A549 (cell line): ENCODE results near the gene NFATC2. TPM values are rescaled to one million over a fixed set of nuclear protein-coding genes. Genes with fewer than 3 reads are reported as not detected.

Source experiments
- ATAC-seq, 2 experiments: fragments of 200-7000 bp in 1 of 2; fragments of >200 bp in 1 of 2; cut with Nextera tagmentation in 1 of 2; cut with Tn5 transposase in 1 of 2; 3 replicates each; pipeline versions ENCODE4 v1.8.0 to v1.9.1; 2018 to 2020; ENCODE audit warnings: mild to moderate bottlenecking in 1 of 2, moderate library complexity in 1 of 2
- CTCF ChIA-PET: fragments of 300-600 bp; sonication (Branson Sonifier 250); formaldehyde crosslinking; extraction: SDS; loops from one replicate; lab custom pipeline; 2021; ENCODE audit warnings: antibody characterized with exemption, inconsistent platforms; lab: Yijun Ruan, JAX
- POLR2A ChIA-PET: fragments of 350-600 bp; formaldehyde crosslinking; extraction: SDS; loops from one replicate; lab custom pipeline; 2021; ENCODE audit warnings: antibody characterized with exemption, inconsistent platforms; lab: Yijun Ruan, JAX
- DNase-seq, 2 experiments: peaks; one replicate each; pipeline versions ENCODE4 v3.0.0 to v3.0.0-alpha.2; 2011 to 2016; ENCODE audit warnings: low read depth in 1 of 2, low spot score in 1 of 2
- FAIRE-seq: peaks from 2 replicates; lab custom pipeline; 2011; peaks lifted over from hg19 to GRCh38; lab: Jason Lieb, UNC
- H3K27ac ChIP-seq, 2 experiments: fragments of >200 bp; sonication (Bioruptor Twin); formaldehyde crosslinking; 3 replicates each; pipeline ENCODE4 v1.5.1; 2016 to 2017
- H3K4me1 ChIP-seq: fragments of >200 bp; sonication (Bioruptor Twin); formaldehyde crosslinking; 3 replicates; pipeline ENCODE4 v1.6.1; 2016
- H3K4me2 ChIP-seq: fragments of >200 bp; sonication (Bioruptor Twin); formaldehyde crosslinking; 3 replicates; pipeline ENCODE4 v1.6.1; 2016
- H3K4me3 ChIP-seq: fragments of >200 bp; sonication (Bioruptor Twin); formaldehyde crosslinking; 3 replicates; pipeline ENCODE4 v1.5.1; 2016
- H3K9me3 ChIP-seq: fragments of >200 bp; sonication (Bioruptor Twin); formaldehyde crosslinking; 3 replicates; pipeline ENCODE4 v1.6.1; 2016
- BHLHE40 ChIP-seq: IDR thresholded peaks from 2 replicates; pipeline ENCODE4 v1.6.1; 2012; ENCODE audit warnings: low read depth, low read length, inconsistent platforms
- CBX2 ChIP-seq: fragments of 200-600 bp; sonication (generic); IDR thresholded peaks from 2 replicates; pipeline ENCODE4 v1.6.1; 2016; ENCODE audit warnings: low read depth, mild to moderate bottlenecking, borderline replicate concordance
- CEBPB ChIP-seq, 2 experiments: fragments of >200 bp in 1 of 2; sonication (Bioruptor Twin) in 1 of 2; formaldehyde crosslinking in 1 of 2; IDR thresholded peaks; 2 replicates each; pipeline ENCODE4 v1.6.1; 2012 to 2016
- CHD2 ChIP-seq: fragments of 150-350 bp; IDR thresholded peaks from 2 replicates; pipeline ENCODE4 v1.6.1; 2014; ENCODE audit warnings: low read length; ENCODE audit not compliant: partially characterized antibody
- CHD4 ChIP-seq: fragments of 200-600 bp; sonication (generic); IDR thresholded peaks from 2 replicates; pipeline ENCODE4 v1.6.1; 2016; ENCODE audit warnings: antibody characterized with exemption, mild to moderate bottlenecking, borderline replicate concordance
- E2F6 ChIP-seq: IDR thresholded peaks from 2 replicates; pipeline ENCODE4 v1.6.1; 2012; ENCODE audit warnings: low read depth, borderline replicate concordance
- EHF ChIP-seq: fragments of 250-450 bp; sonication (Bioruptor Pico); IDR thresholded peaks from 2 replicates; pipeline ENCODE4 v1.5.0; 2020; ENCODE audit warnings: mild to moderate bottlenecking
- EHMT2 ChIP-seq: fragments of 200-600 bp; sonication (generic); IDR thresholded peaks from 2 replicates; pipeline ENCODE4 v1.6.1; 2016; ENCODE audit warnings: antibody characterized with exemption, low read depth, mild to moderate bottlenecking, moderate library complexity
- FOSL2 ChIP-seq, 2 experiments: fragments of 450-650 bp in 1 of 2; fragments of >200 bp in 1 of 2; sonication (Bioruptor Twin) in 1 of 2; formaldehyde crosslinking; IDR thresholded peaks; 2 replicates each; pipeline versions ENCODE4 v1.5.0 to v1.6.1; 2016 to 2020; ENCODE audit warnings: mild to moderate bottlenecking in 1 of 2, moderate library complexity in 1 of 2
- HEYL ChIP-seq: fragments of 250-450 bp; sonication (Bioruptor Pico); IDR thresholded peaks from 2 replicates; pipeline ENCODE4 v1.8.0; 2021; ENCODE audit warnings: mild to moderate bottlenecking, moderate library complexity
- HOXB5 ChIP-seq: fragments of 250-450 bp; sonication (Bioruptor Pico); IDR thresholded peaks from 2 replicates; pipeline ENCODE4 v1.5.0; 2020; ENCODE audit warnings: mild to moderate bottlenecking, moderate library complexity
- JUNB ChIP-seq: fragments of >200 bp; sonication (Bioruptor Twin); formaldehyde crosslinking; IDR thresholded peaks from 2 replicates; pipeline ENCODE4 v1.6.1; 2016
- MAFK ChIP-seq: fragments of 450-650 bp; IDR thresholded peaks from 2 replicates; pipeline ENCODE4 v1.6.1; 2014; ENCODE audit not compliant: partially characterized antibody
- MYC ChIP-seq: IDR thresholded peaks from 2 replicates; pipeline ENCODE4 v1.6.1; 2012; ENCODE audit warnings: mild to moderate bottlenecking, inconsistent platforms, low read length, improper control_type of control experiment, borderline replicate concordance
- POLR2A ChIP-seq: IDR thresholded peaks from 2 replicates; pipeline ENCODE4 v1.6.1; 2012; ENCODE audit warnings: mild to moderate bottlenecking, low read length
- RARB ChIP-seq: fragments of 250-450 bp; sonication (Bioruptor Pico); IDR thresholded peaks from 2 replicates; pipeline ENCODE4 v1.8.0; 2021; ENCODE audit warnings: mild to moderate bottlenecking, moderate library complexity
- RFX5 ChIP-seq: fragments of 450-650 bp; IDR thresholded peaks from 2 replicates; pipeline ENCODE4 v1.7.1; 2014; ENCODE audit warnings: antibody characterized with exemption, mild to moderate bottlenecking, moderate library complexity
- ZC3H11A ChIP-seq: fragments of 450-650 bp; IDR thresholded peaks from 2 replicates; pipeline ENCODE4 v1.6.1; 2014; ENCODE audit warnings: antibody characterized with exemption, mild to moderate bottlenecking
- ZSCAN20 ChIP-seq: fragments of 250-450 bp; sonication (Bioruptor Pico); IDR thresholded peaks from 2 replicates; pipeline ENCODE4 v1.8.0; 2022; ENCODE audit warnings: mild to moderate bottlenecking, moderate library complexity
- WGBS: methylation state at CpG from one replicate; pipeline ENCODE4 v1.1.6; 2017; ENCODE audit errors: missing lambda C conversion rate; 5-methylcytosine and 5-hydroxymethylcytosine counted together
- polyA plus RNA-seq, 4 experiments: library from polyadenylated mRNA; depleted of rRNA in 3 of 4; stranded (reverse); fragments of >200 nt; fragmentation: RNase III in 1 of 4; extraction: RNeasy Plus Mini Kit Qiagen cat#74134 plus additional on column Dnase treatment in 1 of 4; gene quantifications; 2 replicates in 3 of 4; 3 replicates in 1 of 4; pipeline ENCODE4 v1.2.3, GENCODE V29; 2011 to 2017
- TF ChIP-seq, protein P1 (sequence below): fragments of 250-450 bp; sonication (Bioruptor Pico); IDR thresholded peaks from 2 replicates; pipeline ENCODE4 v1.5.0; 2021; ENCODE audit warnings: mild to moderate bottlenecking, moderate library complexity, borderline replicate concordance
- TF ChIP-seq, protein P2 (sequence below): fragments of 150-350 bp; IDR thresholded peaks from 2 replicates; pipeline ENCODE4 v1.6.1; 2014; ENCODE audit warnings: low read depth, mild to moderate bottlenecking, low read length
- TF ChIP-seq, protein P3 (sequence below): fragments of 200-600 bp; sonication (generic); IDR thresholded peaks from 2 replicates; pipeline ENCODE4 v1.6.1; 2016; ENCODE audit warnings: antibody characterized with exemption, mild to moderate bottlenecking, moderate library complexity
- TF ChIP-seq, protein P4 (sequence below): fragments of >200 bp; sonication (Bioruptor Twin); formaldehyde crosslinking; IDR thresholded peaks from 2 replicates; pipeline ENCODE4 v1.6.1; 2016
- TF ChIP-seq, protein P5 (sequence below): fragments of >200 bp; sonication (Bioruptor Twin); formaldehyde crosslinking; IDR thresholded peaks from 3 replicates; pipeline ENCODE4 v1.6.1; 2016
- TF ChIP-seq, protein P6 (sequence below): fragments of >200 bp; sonication (Bioruptor Twin); formaldehyde crosslinking; IDR thresholded peaks from 3 replicates; pipeline ENCODE4 v1.5.1; 2016

Gene NFATC2
- polyA plus RNA-seq, 2 of the 4 experiments (the other 2 are of a cell fraction), result 0.75 to 1.6 TPM

DNA sequence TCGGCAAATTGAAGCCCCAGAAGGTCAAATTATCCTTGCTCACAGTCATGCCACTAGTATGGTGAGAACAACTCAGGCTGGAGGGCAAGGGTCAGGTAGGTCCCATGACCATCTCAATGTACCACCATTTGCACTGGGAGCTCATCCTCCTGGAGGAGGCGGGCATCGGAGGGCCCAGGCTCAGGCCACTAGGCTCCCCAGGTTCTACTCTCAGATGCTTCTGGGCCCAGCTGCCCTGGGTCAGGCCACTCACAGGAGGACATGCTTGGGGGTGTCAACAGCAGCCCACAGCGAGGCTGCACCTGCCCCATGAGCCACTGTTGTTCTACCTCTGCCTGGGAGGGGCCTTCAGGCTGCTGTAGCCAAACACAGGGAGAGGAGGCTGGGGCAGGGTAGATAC lies 39.1 kb downstream of the NFATC2 start:
- ATAC-seq, result no peak
- ChIA-PET CTCF (interaction anchor here (1.5 kb wide), 1 partner anchor 13 kb away, joined by 3 read pairs; no protein-coding TSS in a partner anchor), POLR2A (no interaction called here)
- H3K9me3 ChIP-seq, result no peaks in the 10 kb centered on the region
- TF ChIP-seq, protein P1, sequence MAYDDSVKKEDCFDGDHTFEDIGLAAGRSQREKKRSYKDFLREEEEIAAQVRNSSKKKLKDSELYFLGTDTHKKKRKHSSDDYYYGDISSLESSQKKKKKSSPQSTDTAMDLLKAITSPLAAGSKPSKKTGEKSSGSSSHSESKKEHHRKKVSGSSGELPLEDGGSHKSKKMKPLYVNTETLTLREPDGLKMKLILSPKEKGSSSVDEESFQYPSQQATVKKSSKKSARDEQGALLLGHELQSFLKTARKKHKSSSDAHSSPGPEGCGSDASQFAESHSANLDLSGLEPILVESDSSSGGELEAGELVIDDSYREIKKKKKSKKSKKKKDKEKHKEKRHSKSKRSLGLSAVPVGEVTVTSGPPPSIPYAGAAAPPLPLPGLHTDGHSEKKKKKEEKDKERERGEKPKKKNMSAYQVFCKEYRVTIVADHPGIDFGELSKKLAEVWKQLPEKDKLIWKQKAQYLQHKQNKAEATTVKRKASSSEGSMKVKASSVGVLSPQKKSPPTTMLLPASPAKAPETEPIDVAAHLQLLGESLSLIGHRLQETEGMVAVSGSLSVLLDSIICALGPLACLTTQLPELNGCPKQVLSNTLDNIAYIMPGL (CRISPR knock-in tag), result no peak
- TF ChIP-seq, protein P2, sequence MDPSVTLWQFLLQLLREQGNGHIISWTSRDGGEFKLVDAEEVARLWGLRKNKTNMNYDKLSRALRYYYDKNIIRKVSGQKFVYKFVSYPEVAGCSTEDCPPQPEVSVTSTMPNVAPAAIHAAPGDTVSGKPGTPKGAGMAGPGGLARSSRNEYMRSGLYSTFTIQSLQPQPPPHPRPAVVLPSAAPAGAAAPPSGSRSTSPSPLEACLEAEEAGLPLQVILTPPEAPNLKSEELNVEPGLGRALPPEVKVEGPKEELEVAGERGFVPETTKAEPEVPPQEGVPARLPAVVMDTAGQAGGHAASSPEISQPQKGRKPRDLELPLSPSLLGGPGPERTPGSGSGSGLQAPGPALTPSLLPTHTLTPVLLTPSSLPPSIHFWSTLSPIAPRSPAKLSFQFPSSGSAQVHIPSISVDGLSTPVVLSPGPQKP, result no peak
- TF ChIP-seq POLR2A, result no peak
- no peak for TF ChIP-seq E2F6
- no peak for TF ChIP-seq RARB (CRISPR knock-in tag)
- TF ChIP-seq, protein P3, sequence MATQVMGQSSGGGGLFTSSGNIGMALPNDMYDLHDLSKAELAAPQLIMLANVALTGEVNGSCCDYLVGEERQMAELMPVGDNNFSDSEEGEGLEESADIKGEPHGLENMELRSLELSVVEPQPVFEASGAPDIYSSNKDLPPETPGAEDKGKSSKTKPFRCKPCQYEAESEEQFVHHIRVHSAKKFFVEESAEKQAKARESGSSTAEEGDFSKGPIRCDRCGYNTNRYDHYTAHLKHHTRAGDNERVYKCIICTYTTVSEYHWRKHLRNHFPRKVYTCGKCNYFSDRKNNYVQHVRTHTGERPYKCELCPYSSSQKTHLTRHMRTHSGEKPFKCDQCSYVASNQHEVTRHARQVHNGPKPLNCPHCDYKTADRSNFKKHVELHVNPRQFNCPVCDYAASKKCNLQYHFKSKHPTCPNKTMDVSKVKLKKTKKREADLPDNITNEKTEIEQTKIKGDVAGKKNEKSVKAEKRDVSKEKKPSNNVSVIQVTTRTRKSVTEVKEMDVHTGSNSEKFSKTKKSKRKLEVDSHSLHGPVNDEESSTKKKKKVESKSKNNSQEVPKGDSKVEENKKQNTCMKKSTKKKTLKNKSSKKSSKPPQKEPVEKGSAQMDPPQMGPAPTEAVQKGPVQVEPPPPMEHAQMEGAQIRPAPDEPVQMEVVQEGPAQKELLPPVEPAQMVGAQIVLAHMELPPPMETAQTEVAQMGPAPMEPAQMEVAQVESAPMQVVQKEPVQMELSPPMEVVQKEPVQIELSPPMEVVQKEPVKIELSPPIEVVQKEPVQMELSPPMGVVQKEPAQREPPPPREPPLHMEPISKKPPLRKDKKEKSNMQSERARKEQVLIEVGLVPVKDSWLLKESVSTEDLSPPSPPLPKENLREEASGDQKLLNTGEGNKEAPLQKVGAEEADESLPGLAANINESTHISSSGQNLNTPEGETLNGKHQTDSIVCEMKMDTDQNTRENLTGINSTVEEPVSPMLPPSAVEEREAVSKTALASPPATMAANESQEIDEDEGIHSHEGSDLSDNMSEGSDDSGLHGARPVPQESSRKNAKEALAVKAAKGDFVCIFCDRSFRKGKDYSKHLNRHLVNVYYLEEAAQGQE, result no peak
- no peak for TF ChIP-seq CBX2
- TF ChIP-seq HOXB5 (CRISPR knock-in tag), result no peak
- TF ChIP-seq ZC3H11A, result no peak
- TF ChIP-seq BHLHE40, result no peak
- TF ChIP-seq JUNB, result no peak
- TF ChIP-seq FOSL2 (IDR thresholded peaks at IDR 0.05), result no peak
- TF ChIP-seq FOSL2 (CRISPR knock-in tag; IDR thresholded peaks at IDR 0.05), result no peak
- TF ChIP-seq, protein P4, sequence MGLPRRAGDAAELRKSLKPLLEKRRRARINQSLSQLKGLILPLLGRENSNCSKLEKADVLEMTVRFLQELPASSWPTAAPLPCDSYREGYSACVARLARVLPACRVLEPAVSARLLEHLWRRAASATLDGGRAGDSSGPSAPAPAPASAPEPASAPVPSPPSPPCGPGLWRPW, result no peak
- TF ChIP-seq MYC, result no peak
- no peak overlapping the region for H3K4me2 ChIP-seq
- peaks cover 6% of the 10 kb centered on the region; the same call in 2 of the 3 replicates for H3K4me1 ChIP-seq
- H3K4me3 ChIP-seq, result no peak overlapping the region
- 91% methylated on average over 3 of the region's 4 CpGs for WGBS
- DNase-seq, result no peak
- FAIRE-seq, result no peak
- H3K27ac ChIP-seq, result no peak overlapping the region

DNA sequence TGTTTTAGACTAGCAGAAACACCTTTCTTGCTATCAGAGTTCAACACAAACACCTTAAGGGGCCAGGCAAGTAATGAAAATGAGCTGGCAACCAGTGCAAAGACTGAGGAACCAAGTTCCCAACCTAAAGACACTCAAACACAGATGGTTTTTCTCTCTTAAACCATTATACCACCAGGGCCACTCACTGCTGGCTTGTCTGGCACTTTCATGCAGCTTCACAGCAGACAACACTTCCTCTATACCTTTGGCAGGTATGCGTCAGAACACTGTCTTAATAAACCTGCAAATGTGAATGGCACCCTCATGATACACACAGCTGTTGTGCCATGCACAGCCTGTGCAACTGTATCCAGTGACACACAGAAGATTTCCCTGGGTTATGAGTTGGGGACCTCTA lies 41.6 kb downstream of the NFATC2 start:
- Histone ChIP-seq H3K4me3 (no peak overlapping the region), H3K9me3 (no peaks in the 10 kb centered on the region), H3K4me2 (no peak overlapping the region), H3K27ac (no peak overlapping the region), H3K4me1 (peaks cover 6% of the 10 kb centered on the region; the same call in 2 of the 3 replicates)
- ATAC-seq (peak; percentile 31; a peak in 4 of 6 replicates), DNase-seq (no peak), FAIRE-seq (no peak)
- CTCF ChIA-PET, result interaction anchor here (0.5 to 1.3 kb wide), 5 partner anchors 9 to 521 kb away, joined by 3 read pairs; no protein-coding TSS in a partner anchor
- TF ChIP-seq, protein P5, sequence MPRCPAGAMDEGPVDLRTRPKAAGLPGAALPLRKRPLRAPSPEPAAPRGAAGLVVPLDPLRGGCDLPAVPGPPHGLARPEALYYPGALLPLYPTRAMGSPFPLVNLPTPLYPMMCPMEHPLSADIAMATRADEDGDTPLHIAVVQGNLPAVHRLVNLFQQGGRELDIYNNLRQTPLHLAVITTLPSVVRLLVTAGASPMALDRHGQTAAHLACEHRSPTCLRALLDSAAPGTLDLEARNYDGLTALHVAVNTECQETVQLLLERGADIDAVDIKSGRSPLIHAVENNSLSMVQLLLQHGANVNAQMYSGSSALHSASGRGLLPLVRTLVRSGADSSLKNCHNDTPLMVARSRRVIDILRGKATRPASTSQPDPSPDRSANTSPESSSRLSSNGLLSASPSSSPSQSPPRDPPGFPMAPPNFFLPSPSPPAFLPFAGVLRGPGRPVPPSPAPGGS, result no peak
- TF ChIP-seq MAFK (no peak), EHF (CRISPR knock-in tag) (no peak), CHD2 (no peak), CEBPB (IDR thresholded peaks at IDR 0.05) (no peak), CHD4 (no peak), HEYL (CRISPR knock-in tag) (no peak), RFX5 (no peak), ZSCAN20 (CRISPR knock-in tag) (no peak), EHMT2 (no peak)
- TF ChIP-seq, protein P6, sequence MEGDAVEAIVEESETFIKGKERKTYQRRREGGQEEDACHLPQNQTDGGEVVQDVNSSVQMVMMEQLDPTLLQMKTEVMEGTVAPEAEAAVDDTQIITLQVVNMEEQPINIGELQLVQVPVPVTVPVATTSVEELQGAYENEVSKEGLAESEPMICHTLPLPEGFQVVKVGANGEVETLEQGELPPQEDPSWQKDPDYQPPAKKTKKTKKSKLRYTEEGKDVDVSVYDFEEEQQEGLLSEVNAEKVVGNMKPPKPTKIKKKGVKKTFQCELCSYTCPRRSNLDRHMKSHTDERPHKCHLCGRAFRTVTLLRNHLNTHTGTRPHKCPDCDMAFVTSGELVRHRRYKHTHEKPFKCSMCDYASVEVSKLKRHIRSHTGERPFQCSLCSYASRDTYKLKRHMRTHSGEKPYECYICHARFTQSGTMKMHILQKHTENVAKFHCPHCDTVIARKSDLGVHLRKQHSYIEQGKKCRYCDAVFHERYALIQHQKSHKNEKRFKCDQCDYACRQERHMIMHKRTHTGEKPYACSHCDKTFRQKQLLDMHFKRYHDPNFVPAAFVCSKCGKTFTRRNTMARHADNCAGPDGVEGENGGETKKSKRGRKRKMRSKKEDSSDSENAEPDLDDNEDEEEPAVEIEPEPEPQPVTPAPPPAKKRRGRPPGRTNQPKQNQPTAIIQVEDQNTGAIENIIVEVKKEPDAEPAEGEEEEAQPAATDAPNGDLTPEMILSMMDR, result no peak
- POLR2A ChIA-PET, result interaction anchor here (1.3 kb wide), 1 partner anchor 44 kb away, joined by 3 read pairs; no protein-coding TSS in a partner anchor
- WGBS, result 100% methylated on average over 1 of the region's 1 CpG
